Esophagus squamous epithelium (tissue), 4 donors: ENCODE data around the gene ZFC3H1.

Experiments
- CTCF ChIP-seq, 6 experiments: fragments of 450-650 bp in 4 of 6; fragments of 200-600 bp in 2 of 6; sonication (generic) in 2 of 6; IDR thresholded peaks; one replicate each; pipeline ENCODE4 v1.5.1; 2016 to 2019; ENCODE audit warnings: antibody characterized with exemption in 6 of 6, mild to moderate bottlenecking in 4 of 6, moderate library complexity in 4 of 6
- POLR2A ChIP-seq, 4 donors: fragments of 450-650 bp; IDR thresholded peaks; one replicate each; pipeline ENCODE4 v1.6.1; 2017; ENCODE audit warnings: antibody characterized with exemption in 4 of 4, mild to moderate bottlenecking in 4 of 4, moderate library complexity in 3 of 4

GRCh38 chr12:71666259-71666658, 2.6 kb upstream of the ZFC3H1 start:
- TF ChIP-seq CTCF (IDR thresholded peaks at IDR 0.05) (no peak), POLR2A (IDR thresholded peaks at IDR 0.05) (no peak)
